ENCODE measurements around the gene WNT3.
"Not testable (repeated sequence)": the region's sequence is repeated elsewhere in the genome, so short reads cannot be mapped to it uniquely, and the experiment has no call there.

Gene WNT3

GRCh38 chr17:46763416-46763815, 55.1 kb downstream of the WNT3 start:
- DNase-seq: no peak

GRCh38 chr17:46759141-46759540, 59.4 kb downstream of the WNT3 start:
- no peak for DNase-seq

DNA sequence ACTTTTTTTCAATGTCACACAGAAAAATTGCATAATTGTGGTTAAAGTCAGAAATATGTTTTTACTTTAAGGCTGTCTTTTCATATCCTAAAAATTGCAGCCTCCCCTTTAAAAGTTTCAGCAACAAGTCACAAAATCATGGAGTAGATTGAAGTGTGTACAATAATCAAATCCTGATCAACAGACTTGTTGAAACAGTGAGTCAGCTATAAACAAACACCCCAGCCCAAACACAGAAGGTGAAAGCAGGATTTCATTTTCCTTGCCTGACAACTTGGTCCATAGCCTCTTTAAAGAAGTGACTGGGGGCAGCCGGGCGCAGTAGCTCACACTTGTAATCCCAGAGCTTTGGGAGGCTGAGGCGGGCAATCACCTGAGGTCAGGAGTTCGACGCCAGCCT, 59.9 kb downstream of the WNT3 start:
- DNase-seq: no peak

DNA sequence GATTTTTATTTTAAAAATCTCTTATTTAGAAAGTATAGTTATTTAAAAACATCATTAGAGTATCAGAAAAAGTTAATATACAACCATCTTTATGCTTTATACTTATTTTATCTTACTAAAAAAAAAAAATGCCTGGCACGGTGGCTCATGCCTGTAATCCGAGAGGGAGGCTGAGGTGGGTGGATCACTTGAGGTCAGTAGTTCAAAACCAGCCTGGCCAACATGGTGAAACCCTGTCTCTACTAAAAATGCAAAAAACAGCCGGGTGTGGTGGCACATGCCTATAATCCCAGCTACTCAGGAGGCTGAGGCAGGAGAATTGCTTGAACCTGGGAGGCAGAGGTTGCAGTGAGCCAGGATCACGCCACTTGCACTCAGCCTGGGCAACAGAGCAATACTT, 60.9 kb downstream of the WNT3 start:
- DNase-seq: not testable (repeated sequence)

- no peak for DNase-seq
These were observed 61.6 kb downstream of the WNT3 start for GRCh38 chr17:46756861-46757260.

DNA sequence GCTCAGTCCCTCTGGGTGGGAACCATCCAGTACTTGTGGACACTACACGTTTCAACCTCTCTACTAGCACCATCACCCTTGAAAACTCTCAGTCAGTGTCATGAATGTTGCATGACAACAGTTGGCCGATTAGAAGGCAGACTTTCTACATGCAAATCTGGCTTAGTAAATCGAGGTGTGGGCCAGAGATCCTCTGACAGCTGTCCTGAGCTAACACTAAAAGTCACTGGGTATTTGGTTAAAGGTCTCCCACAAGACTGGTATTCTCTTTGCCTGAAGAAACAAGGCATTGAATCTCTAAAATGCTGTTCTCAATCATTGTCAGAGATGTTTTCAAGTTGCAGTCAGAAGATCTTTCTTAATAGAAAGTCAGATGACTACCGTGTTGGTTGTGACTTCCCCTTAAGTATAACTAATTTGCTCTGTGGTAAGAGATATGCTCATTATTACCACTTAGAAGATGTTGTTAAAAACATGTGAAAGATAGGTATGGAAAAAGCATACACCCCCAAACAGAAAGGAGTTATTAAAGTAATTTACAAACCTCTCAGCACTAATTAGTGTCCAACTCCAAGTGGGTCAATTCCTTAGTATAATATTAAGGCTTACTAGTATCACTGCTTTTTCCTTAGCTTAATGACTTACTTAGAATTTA, 62.3 kb downstream of the WNT3 start:
- no peak for DNase-seq

DNA sequence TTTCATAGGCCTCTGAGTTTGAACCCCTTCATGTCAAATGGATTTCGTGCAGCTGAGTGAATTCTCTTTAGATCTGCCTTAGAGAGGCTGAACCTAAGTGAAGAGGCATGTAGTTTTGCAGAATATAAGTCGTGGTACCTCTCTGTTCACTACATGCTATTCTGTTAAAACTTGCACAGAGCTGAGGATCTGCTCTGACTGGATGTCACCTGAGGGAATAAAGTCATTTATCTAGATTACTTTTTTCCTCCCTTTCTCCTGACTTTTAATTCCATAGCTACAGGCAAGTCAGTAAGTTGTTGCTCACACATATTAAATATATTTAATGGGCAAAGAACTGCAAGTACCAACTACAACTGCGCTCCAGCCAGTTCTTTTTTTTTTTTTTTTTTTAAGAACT, 64.7 kb downstream of the WNT3 start:
- no peak for DNase-seq

DNA sequence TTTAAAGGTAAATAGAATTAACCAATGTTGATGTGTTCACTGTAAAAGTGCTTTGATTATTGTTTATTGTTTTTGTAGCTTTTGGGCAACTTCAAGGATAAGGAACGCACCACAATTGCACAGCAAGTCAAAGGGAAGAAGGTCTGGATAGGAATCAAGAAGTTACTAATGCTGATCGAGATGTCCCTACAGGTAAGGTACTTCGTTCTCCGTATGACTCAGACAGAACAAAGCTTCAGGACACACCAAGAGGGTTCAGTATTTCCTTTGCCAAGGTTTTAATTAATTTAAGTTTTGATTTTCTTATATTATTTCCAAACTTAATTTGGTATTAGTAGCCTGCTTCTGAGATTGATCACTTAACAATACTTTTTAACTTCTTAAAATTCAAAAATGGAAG, 67.1 kb downstream of the WNT3 start:
- DNase-seq: no peak

DNA sequence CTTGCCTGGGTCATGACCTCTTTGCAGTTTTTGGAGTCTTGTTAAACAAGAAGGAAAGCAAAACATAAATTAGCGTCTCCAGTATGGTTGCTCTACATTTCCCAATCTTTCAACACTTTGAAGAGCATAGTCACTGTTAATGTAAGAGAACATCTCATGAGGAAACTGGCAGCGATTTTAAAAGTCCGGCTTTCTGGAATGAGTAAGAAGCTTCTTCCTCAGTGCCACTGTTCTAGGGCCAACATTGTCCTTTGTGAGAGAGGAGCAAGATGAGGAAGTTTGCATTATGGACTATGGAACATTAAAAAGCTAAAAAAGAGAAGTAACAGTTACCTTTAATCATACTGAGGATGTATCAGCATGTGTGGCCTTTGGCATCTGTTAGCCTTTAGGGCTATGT, 73.1 kb downstream of the WNT3 start:
- no peak for DNase-seq

GRCh38 chr17:46744441-46744840, 74.1 kb downstream of the WNT3 start:
- no peak for DNase-seq

DNA sequence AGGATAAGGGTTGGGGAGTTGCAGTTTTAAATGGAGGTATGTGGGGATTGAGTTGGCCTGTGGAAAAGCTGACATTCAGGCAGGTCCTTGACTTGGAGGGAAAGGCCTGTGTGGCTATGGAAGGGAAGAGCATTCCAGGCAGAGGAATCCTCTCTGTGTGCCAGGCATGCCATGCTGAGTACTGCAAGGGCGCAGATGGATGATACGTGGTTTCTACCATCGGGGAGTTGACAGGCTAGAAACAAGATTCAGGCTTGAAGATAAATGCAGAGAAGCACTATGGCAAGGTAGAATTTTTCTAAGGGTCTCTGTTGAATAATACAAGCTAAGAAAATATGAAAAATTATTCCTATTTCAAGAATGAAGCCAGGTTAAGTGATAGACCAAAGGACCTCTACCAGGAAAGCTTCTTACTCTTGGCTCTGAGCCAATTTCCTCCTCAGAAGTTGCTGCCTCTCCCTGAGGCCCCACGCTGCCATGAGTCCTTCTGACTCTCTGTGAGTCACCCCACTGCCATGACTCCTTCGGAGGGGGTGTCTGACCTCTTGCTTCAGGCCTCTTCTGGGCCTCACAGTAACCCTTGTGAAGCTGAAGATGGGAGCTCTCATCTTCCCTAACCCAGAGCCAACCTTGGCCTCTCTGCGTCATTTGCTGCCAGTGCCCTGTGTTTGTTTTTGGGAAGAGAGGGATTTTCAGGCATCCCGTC, 75.8 kb downstream of the WNT3 start:
- DNase-seq: no peak

DNA sequence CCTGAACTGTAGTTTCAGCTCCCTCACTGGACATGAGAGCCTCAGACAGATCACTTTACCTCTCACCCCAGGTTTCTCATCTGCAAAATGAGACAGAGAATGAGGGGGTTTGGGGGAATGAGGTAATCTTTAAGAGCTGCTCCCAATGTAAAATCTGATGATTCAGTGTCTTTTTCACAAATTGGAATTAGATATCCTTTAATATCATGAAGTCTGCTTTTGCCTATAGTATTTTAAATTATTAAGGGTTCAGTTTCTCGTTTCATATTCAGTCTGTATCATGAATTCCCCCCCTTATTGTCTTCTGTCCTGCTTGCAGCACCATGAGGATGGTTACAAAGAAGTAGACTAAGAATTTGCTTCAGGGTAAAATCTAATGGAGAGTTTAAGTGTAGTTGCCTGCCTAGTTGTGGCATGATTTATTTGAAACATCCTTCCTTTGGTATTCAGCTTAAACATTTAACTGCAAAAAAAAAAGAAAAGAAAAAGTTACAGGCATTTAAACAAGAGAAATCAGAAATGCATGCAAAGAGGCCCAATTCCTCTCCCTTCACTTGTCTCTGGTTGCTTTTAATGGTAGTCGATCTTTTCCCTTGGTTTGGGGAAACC, 77.3 kb downstream of the WNT3 start:
- DNase-seq: no peak

DNA sequence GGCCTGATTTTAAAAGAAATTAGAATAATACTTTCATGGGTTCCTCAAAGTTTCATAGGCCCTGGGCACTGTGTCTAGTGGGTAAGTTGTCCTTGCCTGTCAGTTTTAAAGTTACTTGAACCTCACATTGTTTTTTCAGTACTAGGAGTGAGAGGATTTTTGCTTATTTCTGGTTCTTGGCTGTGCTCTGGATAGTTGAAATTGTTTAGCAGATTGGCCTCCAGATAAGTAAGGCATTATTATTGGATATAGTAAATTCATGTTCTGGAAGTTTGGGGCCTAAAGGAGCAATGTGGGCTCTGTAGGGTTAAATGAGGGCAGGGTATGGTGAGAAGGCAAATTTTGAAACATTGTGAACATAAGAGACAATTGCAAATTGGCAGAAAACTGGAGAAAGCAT, 78.5 kb downstream of the WNT3 start:
- no peak for DNase-seq

GRCh38 chr17:46738544-46738943, 79.9 kb downstream of the WNT3 start:
- DNase-seq: no peak

DNA sequence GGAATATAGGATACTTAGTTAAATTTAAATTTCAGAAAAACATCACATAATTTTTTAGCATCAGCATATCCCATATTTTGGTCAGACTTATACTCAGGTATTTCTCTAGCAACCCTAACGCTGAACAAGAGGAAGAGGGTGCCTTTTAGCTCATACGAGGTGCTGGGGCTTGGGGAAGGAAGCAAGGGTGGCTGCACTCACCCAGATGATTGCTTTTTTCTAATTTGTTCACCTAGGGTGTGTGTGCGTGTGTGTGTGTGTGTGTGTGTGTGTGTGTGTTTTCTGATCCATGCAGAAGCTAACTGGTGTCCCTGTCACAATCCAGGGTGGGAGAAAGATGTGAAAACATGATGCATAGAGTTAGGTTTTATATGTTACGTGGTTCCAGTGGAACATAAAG, 81.2 kb downstream of the WNT3 start:
- DNase-seq: no peak

- DNase-seq: no peak
These were observed 82.4 kb downstream of the WNT3 start for GRCh38 chr17:46736100-46736499.

DNA sequence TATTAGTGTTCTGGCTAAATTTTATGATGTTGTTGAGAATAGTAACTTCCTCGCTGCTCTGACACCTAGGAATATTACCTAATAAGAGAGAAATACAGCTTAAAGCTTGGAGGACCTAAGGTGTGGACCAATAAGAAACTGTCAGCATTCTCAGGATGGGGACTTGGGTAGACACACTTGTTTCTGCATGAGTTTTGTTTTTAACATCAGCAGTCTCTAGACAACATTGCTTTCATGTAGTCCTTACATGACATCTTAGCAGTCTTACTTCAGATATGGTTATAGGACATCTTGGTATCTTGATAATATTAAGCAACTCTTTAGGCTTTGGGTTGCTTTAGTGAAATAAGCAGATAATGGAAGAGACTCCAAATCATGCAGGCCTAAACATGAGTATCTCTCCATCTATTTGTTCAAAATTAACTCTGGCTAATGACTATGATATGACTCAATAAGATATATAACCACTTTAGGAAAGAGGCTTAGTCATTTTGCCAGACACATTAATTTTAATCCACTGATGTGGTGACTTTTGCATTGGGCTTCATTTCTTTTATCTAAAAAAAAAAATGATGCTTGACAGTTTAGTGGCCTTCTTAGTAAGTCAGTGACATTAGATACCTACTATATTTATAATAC, 84.5 kb downstream of the WNT3 start:
- no peak for DNase-seq

DNA sequence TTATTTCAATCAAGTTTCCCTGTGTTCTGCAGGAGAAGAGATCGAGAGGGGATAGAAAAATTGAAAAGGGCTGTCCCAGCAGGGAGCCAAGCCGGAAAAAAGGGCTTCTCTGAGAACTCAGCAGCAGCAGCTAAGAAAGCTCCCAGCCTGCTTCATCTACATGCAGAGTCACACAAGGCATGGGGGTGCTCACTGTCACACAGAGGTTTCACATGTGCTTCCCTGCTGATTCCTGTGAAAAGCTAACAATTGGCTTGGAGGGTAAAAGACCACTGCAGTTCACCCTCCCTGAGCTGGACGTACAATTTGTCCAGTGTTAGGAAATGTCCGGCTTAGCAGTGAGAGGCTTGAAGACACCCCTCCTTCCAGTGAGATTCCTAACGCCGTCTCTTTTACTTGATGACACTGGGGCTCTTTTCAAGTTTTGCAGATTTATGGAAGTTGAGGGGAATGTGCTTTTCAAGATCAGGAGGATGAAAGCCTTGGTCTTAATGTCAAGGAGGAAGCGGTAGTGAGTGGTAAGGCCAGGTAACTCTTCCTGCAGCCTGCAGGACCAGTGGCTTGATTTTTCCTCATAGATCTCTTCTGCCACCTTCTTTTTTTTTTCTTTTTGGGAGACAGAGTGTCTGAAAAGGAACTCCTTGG, 85.6 kb downstream of the WNT3 start:
- no peak for DNase-seq

GRCh38 chr17:46732160-46732559, 86.3 kb downstream of the WNT3 start:
- no peak for DNase-seq

DNA sequence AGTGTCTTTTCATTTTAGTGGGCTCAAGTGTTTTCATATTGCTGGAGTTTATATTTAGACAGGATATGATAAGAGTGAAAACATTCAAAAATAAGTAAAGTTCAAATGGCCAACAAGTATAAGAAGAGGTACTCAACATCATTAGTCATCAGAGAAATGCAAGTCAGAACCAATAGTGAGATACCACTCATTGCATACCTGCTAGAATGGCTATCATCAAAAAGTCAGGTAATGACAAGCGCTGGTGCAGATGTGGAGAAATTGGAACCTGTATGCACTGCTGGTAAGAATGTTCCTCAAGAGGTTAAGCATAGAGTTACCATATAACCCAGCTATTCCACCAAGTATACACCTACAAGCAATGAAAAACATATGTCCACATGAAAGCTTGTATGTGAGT, 87.8 kb downstream of the WNT3 start:
- no peak for DNase-seq

GRCh38 chr17:46730026-46730425, 88.5 kb downstream of the WNT3 start:
- no peak for DNase-seq

DNA sequence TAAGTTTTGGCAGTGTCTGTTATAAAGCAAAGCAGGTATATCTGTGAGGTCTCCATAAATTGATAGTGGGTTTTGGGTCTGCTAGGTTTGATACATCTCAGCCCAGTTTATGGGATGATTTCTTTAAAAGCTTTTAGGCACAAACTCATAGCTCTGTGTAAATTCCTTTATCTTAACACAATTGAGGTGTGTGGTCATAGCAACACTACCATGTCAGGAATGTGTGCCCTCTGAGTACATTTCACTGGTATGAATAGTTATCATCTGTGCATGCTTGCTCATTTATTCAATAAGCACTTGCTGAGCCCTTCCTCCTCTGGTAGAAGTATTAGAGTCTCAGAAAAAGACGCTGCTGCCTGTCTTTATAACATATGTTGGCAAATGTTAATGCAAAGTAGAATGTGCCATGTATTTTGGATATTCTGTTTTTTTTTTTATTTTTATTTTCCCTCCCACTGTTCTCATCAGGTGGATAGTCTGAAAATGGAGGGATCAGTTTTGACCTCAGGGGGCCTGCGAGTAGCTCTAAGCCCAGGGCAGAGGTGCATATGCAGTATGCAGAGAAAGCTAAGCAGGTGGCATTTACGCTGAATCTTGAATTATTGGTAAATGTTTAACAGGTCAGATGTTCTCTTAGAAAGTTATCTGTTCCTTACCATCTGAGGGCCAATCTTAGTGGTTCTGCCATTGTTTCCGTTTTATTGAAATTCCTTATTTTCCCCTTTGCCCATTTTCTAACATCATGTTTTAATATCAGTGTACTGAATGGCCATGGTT, 90.7 kb downstream of the WNT3 start:
- DNase-seq: no peak

- no peak for DNase-seq
These were observed 92.3 kb downstream of the WNT3 start for GRCh38 chr17:46726206-46726605.
